ENCODE measurements around the gene DKC1. TPM values are rescaled to one million over a fixed set of nuclear protein-coding genes. Genes with fewer than 3 reads are reported as not detected.

Gene DKC1
- total and polyA plus RNA-seq, 2 donors, result 34.0 to 43.8 TPM

- no peak overlapping the region for H3K27ac ChIP-seq (ENCODE audit: low read depth in 1 of 2, low read length in 1 of 2)
- 84% methylated on average over 2 of the region's 2 CpGs for WGBS
Measured at GRCh38 chrX:154724993-154725756, 37.5 kb upstream of the DKC1 start.

GRCh38 chrX:154727418-154727817 is 35.2 kb upstream of the DKC1 start:
- 100% methylated on average over 1 of the region's 1 CpG for WGBS
- no peaks in the 10 kb centered on the region for H3K9me3 ChIP-seq (ENCODE audit: control insufficient read depth in 2 of 2, insufficient read depth in 1 of 2, low read length in 1 of 2)
- no peaks in the 10 kb centered on the region for H3K36me3 ChIP-seq (ENCODE audit: control insufficient read depth in 2 of 2, insufficient read depth in 2 of 2, low read length in 1 of 2)
- H3K4me3 ChIP-seq (ENCODE audit: low read length in 2 of 2), result no peak overlapping the region
- no peaks in the 10 kb centered on the region for H3K27me3 ChIP-seq (ENCODE audit: control insufficient read depth in 2 of 2, insufficient read depth in 1 of 2, low read length in 1 of 2)
- no peak for DNase-seq (ENCODE audit: low read depth in 6 of 9, low spot score in 9 of 9)
- H3K27ac ChIP-seq (ENCODE audit: low read depth in 1 of 2, low read length in 1 of 2), result peak overlapping the region in 1 of 2 donors; percentile 6
- peaks cover 0 to 34% of the 10 kb centered on the region in 2 donors for H3K4me1 ChIP-seq (ENCODE audit: control insufficient read depth in 2 of 2, insufficient read depth in 2 of 2, low read length in 2 of 2)

More at GRCh38 chrX:154724993-154725756, 37.5 kb upstream of the DKC1 start:
- Histone ChIP-seq H3K36me3 (ENCODE audit: control insufficient read depth in 2 of 2, insufficient read depth in 2 of 2, low read length in 1 of 2) (no peaks in the 10 kb centered on the region), H3K4me1 (ENCODE audit: control insufficient read depth in 2 of 2, insufficient read depth in 2 of 2, low read length in 2 of 2) (peaks cover 0 to 15% of the 10 kb centered on the region in 2 donors), H3K27me3 (ENCODE audit: control insufficient read depth in 2 of 2, insufficient read depth in 1 of 2, low read length in 1 of 2) (no peaks in the 10 kb centered on the region), H3K9me3 (ENCODE audit: control insufficient read depth in 2 of 2, insufficient read depth in 1 of 2, low read length in 1 of 2) (peaks cover 0 to 3% of the 10 kb centered on the region in 2 donors), H3K4me3 (ENCODE audit: low read length in 2 of 2) (no peak overlapping the region)
- DNase-seq (ENCODE audit: low read depth in 6 of 9, low spot score in 9 of 9), result no peak

GRCh38 chrX:154727871-154728270 is 34.8 kb upstream of the DKC1 start:
- no peaks in the 10 kb centered on the region for H3K9me3 ChIP-seq (ENCODE audit: control insufficient read depth in 2 of 2, insufficient read depth in 1 of 2, low read length in 1 of 2)
- no peaks in the 10 kb centered on the region for H3K36me3 ChIP-seq (ENCODE audit: control insufficient read depth in 2 of 2, insufficient read depth in 2 of 2, low read length in 1 of 2)
- no peak for DNase-seq (ENCODE audit: low read depth in 6 of 9, low spot score in 9 of 9)
- H3K27ac ChIP-seq (ENCODE audit: low read depth in 1 of 2, low read length in 1 of 2), result peak overlapping the region in 1 of 2 donors; percentile 6
- no peak overlapping the region for H3K4me3 ChIP-seq (ENCODE audit: low read length in 2 of 2)
- peaks cover 4 to 39% of the 10 kb centered on the region in 2 donors for H3K4me1 ChIP-seq (ENCODE audit: control insufficient read depth in 2 of 2, insufficient read depth in 2 of 2, low read length in 2 of 2)
- no peaks in the 10 kb centered on the region for H3K27me3 ChIP-seq (ENCODE audit: control insufficient read depth in 2 of 2, insufficient read depth in 1 of 2, low read length in 1 of 2)
- 45% methylated on average over 3 of the region's 3 CpGs for WGBS

- 90% methylated on average over 7 of the region's 7 CpGs for WGBS
- peaks cover 4 to 42% of the 10 kb centered on the region in 2 donors for H3K4me1 ChIP-seq (ENCODE audit: control insufficient read depth in 2 of 2, insufficient read depth in 2 of 2, low read length in 2 of 2)
Measured at GRCh38 chrX:154728431-154729190, 34.1 kb upstream of the DKC1 start.

GRCh38 chrX:154729439-154729838 is 33.2 kb upstream of the DKC1 start:
- WGBS, result 88% methylated on average over 3 of the region's 3 CpGs
- peak overlapping the region in 1 of 2 donors; percentile 18 for H3K27ac ChIP-seq (ENCODE audit: low read depth in 1 of 2, low read length in 1 of 2)
- no peaks in the 10 kb centered on the region for H3K36me3 ChIP-seq (ENCODE audit: control insufficient read depth in 2 of 2, insufficient read depth in 2 of 2, low read length in 1 of 2)
- no peak for DNase-seq (ENCODE audit: low read depth in 6 of 9, low spot score in 9 of 9)
- no peaks in the 10 kb centered on the region for H3K27me3 ChIP-seq (ENCODE audit: control insufficient read depth in 2 of 2, insufficient read depth in 1 of 2, low read length in 1 of 2)
- H3K4me1 ChIP-seq (ENCODE audit: control insufficient read depth in 2 of 2, insufficient read depth in 2 of 2, low read length in 2 of 2), result peaks cover 4 to 45% of the 10 kb centered on the region in 2 donors
- no peaks in the 10 kb centered on the region for H3K9me3 ChIP-seq (ENCODE audit: control insufficient read depth in 2 of 2, insufficient read depth in 1 of 2, low read length in 1 of 2)
- no peak overlapping the region for H3K4me3 ChIP-seq (ENCODE audit: low read length in 2 of 2)

More at GRCh38 chrX:154728431-154729190, 34.1 kb upstream of the DKC1 start:
- no peaks in the 10 kb centered on the region for H3K9me3 ChIP-seq (ENCODE audit: control insufficient read depth in 2 of 2, insufficient read depth in 1 of 2, low read length in 1 of 2)
- no peaks in the 10 kb centered on the region for H3K27me3 ChIP-seq (ENCODE audit: control insufficient read depth in 2 of 2, insufficient read depth in 1 of 2, low read length in 1 of 2)
- H3K27ac ChIP-seq (ENCODE audit: low read depth in 1 of 2, low read length in 1 of 2), result peak overlapping the region in 1 of 2 donors; percentile 31
- H3K4me3 ChIP-seq (ENCODE audit: low read length in 2 of 2), result no peak overlapping the region
- no peak for DNase-seq (ENCODE audit: low read depth in 6 of 9, low spot score in 9 of 9)
- H3K36me3 ChIP-seq (ENCODE audit: control insufficient read depth in 2 of 2, insufficient read depth in 2 of 2, low read length in 1 of 2), result no peaks in the 10 kb centered on the region

- peaks cover 6 to 53% of the 10 kb centered on the region in 2 donors for H3K4me1 ChIP-seq (ENCODE audit: control insufficient read depth in 2 of 2, insufficient read depth in 2 of 2, low read length in 2 of 2)
- DNase-seq (ENCODE audit: low read depth in 6 of 9, low spot score in 9 of 9), result no peak
Measured at GRCh38 chrX:154730253-154730891, 32.3 kb upstream of the DKC1 start.

GRCh38 chrX:154731184-154731583 is 31.5 kb upstream of the DKC1 start:
- 86% methylated on average over 5 of the region's 5 CpGs for WGBS
- peaks cover 9 to 60% of the 10 kb centered on the region in 2 donors for H3K4me1 ChIP-seq (ENCODE audit: control insufficient read depth in 2 of 2, insufficient read depth in 2 of 2, low read length in 2 of 2)
- H3K36me3 ChIP-seq (ENCODE audit: control insufficient read depth in 2 of 2, insufficient read depth in 2 of 2, low read length in 1 of 2), result no peaks in the 10 kb centered on the region
- no peak for DNase-seq (ENCODE audit: low read depth in 6 of 9, low spot score in 9 of 9)
- no peak overlapping the region for H3K4me3 ChIP-seq (ENCODE audit: low read length in 2 of 2)
- no peaks in the 10 kb centered on the region for H3K9me3 ChIP-seq (ENCODE audit: control insufficient read depth in 2 of 2, insufficient read depth in 1 of 2, low read length in 1 of 2)
- no peak overlapping the region for H3K27ac ChIP-seq (ENCODE audit: low read depth in 1 of 2, low read length in 1 of 2)
- H3K27me3 ChIP-seq (ENCODE audit: control insufficient read depth in 2 of 2, insufficient read depth in 1 of 2, low read length in 1 of 2), result no peaks in the 10 kb centered on the region

More at GRCh38 chrX:154730253-154730891, 32.3 kb upstream of the DKC1 start:
- Histone ChIP-seq H3K27ac (ENCODE audit: low read depth in 1 of 2, low read length in 1 of 2) (peak overlapping the region; percentile 34 to 42), H3K4me3 (ENCODE audit: low read length in 2 of 2) (no peak overlapping the region), H3K36me3 (ENCODE audit: control insufficient read depth in 2 of 2, insufficient read depth in 2 of 2, low read length in 1 of 2) (no peaks in the 10 kb centered on the region), H3K9me3 (ENCODE audit: control insufficient read depth in 2 of 2, insufficient read depth in 1 of 2, low read length in 1 of 2) (no peaks in the 10 kb centered on the region), H3K27me3 (ENCODE audit: control insufficient read depth in 2 of 2, insufficient read depth in 1 of 2, low read length in 1 of 2) (no peaks in the 10 kb centered on the region)
- WGBS, result 87% methylated on average over 6 of the region's 6 CpGs

GRCh38 chrX:154731881-154732280 is 30.8 kb upstream of the DKC1 start:
- Histone ChIP-seq H3K4me3 (ENCODE audit: low read length in 2 of 2) (no peak overlapping the region), H3K36me3 (ENCODE audit: control insufficient read depth in 2 of 2, insufficient read depth in 2 of 2, low read length in 1 of 2) (no peaks in the 10 kb centered on the region), H3K4me1 (ENCODE audit: control insufficient read depth in 2 of 2, insufficient read depth in 2 of 2, low read length in 2 of 2) (peaks cover 9 to 64% of the 10 kb centered on the region in 2 donors), H3K27ac (ENCODE audit: low read depth in 1 of 2, low read length in 1 of 2) (peak overlapping the region in 1 of 2 donors; percentile 56), H3K27me3 (ENCODE audit: control insufficient read depth in 2 of 2, insufficient read depth in 1 of 2, low read length in 1 of 2) (no peaks in the 10 kb centered on the region), H3K9me3 (ENCODE audit: control insufficient read depth in 2 of 2, insufficient read depth in 1 of 2, low read length in 1 of 2) (no peaks in the 10 kb centered on the region)
- peak in 1 of 9 donors; percentile 49 for DNase-seq (ENCODE audit: low read depth in 6 of 9, low spot score in 9 of 9)
- 80% methylated on average over 7 of the region's 7 CpGs for WGBS

Measured in thymus (tissue), 11 donors.